H9 (cell line): Measurements from ENCODE around the gene SPOCD1. TPM values are rescaled to one million over a fixed set of nuclear protein-coding genes. Genes with fewer than 3 reads are reported as not detected.

Experiments
- DNase-seq: peaks from one replicate; pipeline ENCODE4 v3.0.0-alpha.2; 2017
- H2AFZ ChIP-seq: one replicate; pipeline ENCODE4 v1.6.1; 2013; ENCODE audit warnings: mild to moderate bottlenecking, low read length, control low read depth, moderate library complexity
- H2AK5ac ChIP-seq: 2 replicates; pipeline ENCODE4 v1.6.1; 2013; ENCODE audit warnings: low read length, control low read depth, mixed read lengths; ENCODE audit not compliant: insufficient read length
- H2BK120ac ChIP-seq: one replicate; pipeline ENCODE4 v1.6.1; 2013; ENCODE audit warnings: low read depth, mild to moderate bottlenecking, low read length, control low read depth, inconsistent platforms; ENCODE audit not compliant: poor library complexity, severe bottlenecking
- H2BK12ac ChIP-seq: 2 replicates; pipeline ENCODE4 v1.6.1; 2013; ENCODE audit warnings: low read length, control low read depth, mixed read lengths, low read depth; ENCODE audit not compliant: insufficient read length
- H2BK15ac ChIP-seq: 2 replicates; pipeline ENCODE4 v1.6.1; 2013; ENCODE audit warnings: low read depth, low read length, control low read depth
- H2BK20ac ChIP-seq: one replicate; pipeline ENCODE4 v1.6.1; 2013; ENCODE audit warnings: low read depth, mild to moderate bottlenecking, low read length, control low read depth, inconsistent platforms; ENCODE audit not compliant: poor library complexity, severe bottlenecking
- H2BK5ac ChIP-seq: 2 replicates; pipeline ENCODE4 v1.6.1; 2013; ENCODE audit warnings: low read length, control low read depth, mixed read lengths; ENCODE audit not compliant: insufficient read length
- H3K14ac ChIP-seq: 2 replicates; pipeline ENCODE4 v1.6.1; 2013; ENCODE audit warnings: low read length, control low read depth; ENCODE audit not compliant: insufficient read depth
- H3K18ac ChIP-seq: 2 replicates; pipeline ENCODE4 v1.6.1; 2013; ENCODE audit warnings: low read depth, mild to moderate bottlenecking, mixed read lengths, low read length, control low read depth; ENCODE audit not compliant: insufficient read length
- H3K23ac ChIP-seq: 2 replicates; pipeline ENCODE4 v1.6.1; 2013; ENCODE audit warnings: low read length, control low read depth, mixed read lengths, low read depth; ENCODE audit not compliant: insufficient read length
- H3K23me2 ChIP-seq: 2 replicates; pipeline ENCODE4 v1.6.1; 2013; ENCODE audit warnings: low read depth, mild to moderate bottlenecking, mixed read lengths, low read length, control low read depth; ENCODE audit not compliant: insufficient read length, poor library complexity, severe bottlenecking
- H3K27ac ChIP-seq: 2 replicates; pipeline ENCODE4 v1.5.1; 2013; ENCODE audit warnings: low read length, control low read depth, mixed read lengths, low read depth; ENCODE audit not compliant: insufficient read length
- H3K27me3 ChIP-seq: 2 replicates; pipeline ENCODE4 v1.6.1; 2013; ENCODE audit warnings: low read length, control low read depth, inconsistent platforms; ENCODE audit not compliant: insufficient read depth
- H3K4ac ChIP-seq: 2 replicates; pipeline ENCODE4 v1.6.1; 2013; ENCODE audit warnings: low read depth, mild to moderate bottlenecking, control low read depth, inconsistent platforms, low read length, moderate library complexity
- H3K4me1 ChIP-seq: 2 replicates; pipeline ENCODE4 v1.6.1; 2013; ENCODE audit warnings: low read length, control low read depth, inconsistent platforms; ENCODE audit not compliant: insufficient read depth
- H3K4me2 ChIP-seq: 2 replicates; pipeline ENCODE4 v1.6.1; 2013; ENCODE audit warnings: low read length, control low read depth, mixed read lengths; ENCODE audit not compliant: insufficient read length, insufficient read depth
- H3K56ac ChIP-seq: 2 replicates; pipeline ENCODE4 v1.6.1; 2013; ENCODE audit warnings: low read depth, mild to moderate bottlenecking, mixed read lengths, low read length, control low read depth; ENCODE audit not compliant: insufficient read length
- H3K79me1 ChIP-seq: 2 replicates; pipeline ENCODE4 v1.6.1; 2013; ENCODE audit warnings: low read depth, mild to moderate bottlenecking, moderate library complexity, low read length, control low read depth, inconsistent platforms; ENCODE audit not compliant: insufficient read depth, poor library complexity, severe bottlenecking
- H3K79me2 ChIP-seq: 2 replicates; pipeline ENCODE4 v1.6.1; 2013; ENCODE audit warnings: low read length, control low read depth, inconsistent platforms; ENCODE audit not compliant: insufficient read depth
- H3K9ac ChIP-seq: 2 replicates; pipeline ENCODE4 v1.6.1; 2013; ENCODE audit warnings: low read length, control low read depth, mixed read lengths; ENCODE audit not compliant: insufficient read length; ENCODE audit errors: extremely low read depth
- H3K9me3 ChIP-seq: one replicate; pipeline ENCODE4 v1.6.1; 2013; ENCODE audit warnings: low read depth, low read length, inconsistent platforms; ENCODE audit not compliant: control insufficient read depth
- H3T11ph ChIP-seq: one replicate; pipeline ENCODE4 v1.6.1; 2013; ENCODE audit warnings: mild to moderate bottlenecking, low read length, control low read depth, inconsistent platforms
- H4K20me1 ChIP-seq: one replicate; pipeline ENCODE4 v1.6.1; 2013; ENCODE audit not compliant: control insufficient read depth, insufficient read length, insufficient read depth
- H4K5ac ChIP-seq: 2 replicates; pipeline ENCODE4 v1.6.1; 2013; ENCODE audit warnings: low read depth, mild to moderate bottlenecking, mixed read lengths, low read length, control low read depth; ENCODE audit not compliant: insufficient read length
- H4K8ac ChIP-seq: replicated peaks from 2 replicates; pipeline ENCODE4 v1.6.1; 2013; ENCODE audit warnings: low read length, control low read depth, mixed read lengths, low read depth; ENCODE audit not compliant: insufficient read length
- H4K91ac ChIP-seq: 2 replicates; pipeline ENCODE4 v1.6.1; 2013; ENCODE audit warnings: low read depth, mild to moderate bottlenecking, moderate library complexity, mixed read lengths, low read length, control low read depth; ENCODE audit not compliant: insufficient read length
- H3K27ac Mint-ChIP-seq, 3 experiments: 2 replicates in 2 of 3; 3 replicates in 1 of 3; pipeline ENCODE4 v1.8.0; 2020 to 2021; ENCODE audit warnings: mixed read lengths in 3 of 3, mild to moderate bottlenecking in 1 of 3, moderate library complexity in 1 of 3
- H3K27me3 Mint-ChIP-seq: 2 replicates; pipeline ENCODE4 v1.8.0; 2021; ENCODE audit warnings: low read depth, mild to moderate bottlenecking, moderate library complexity, mixed read lengths
- H3K36me3 Mint-ChIP-seq, 3 experiments: 2 replicates in 2 of 3; 3 replicates in 1 of 3; pipeline ENCODE4 v1.8.0; 2020 to 2021; ENCODE audit warnings: low read depth in 3 of 3, mixed read lengths in 3 of 3; ENCODE audit not compliant: insufficient read depth in 1 of 3
- H3K4me1 Mint-ChIP-seq, 2 experiments: 2 replicates each; pipeline ENCODE4 v1.8.0; 2020; ENCODE audit warnings: mixed read lengths in 2 of 2
- H3K4me3 Mint-ChIP-seq, 2 experiments: 2 replicates in 1 of 2; 3 replicates in 1 of 2; pipeline ENCODE4 v1.8.0; 2020 to 2021; ENCODE audit warnings: mild to moderate bottlenecking in 2 of 2, mixed read lengths in 2 of 2, moderate library complexity in 1 of 2
- H3K9me3 Mint-ChIP-seq, 2 experiments: 2 replicates in 1 of 2; 3 replicates in 1 of 2; pipeline ENCODE4 v1.8.0; 2020; ENCODE audit warnings: mild to moderate bottlenecking in 2 of 2, mixed read lengths in 2 of 2, moderate library complexity in 1 of 2
- CTCF ChIP-seq: fragments of 200-600 bp; sonication (generic); conservative IDR thresholded peaks from 3 replicates; pipeline ENCODE4 v1.8.0; 2021; ENCODE audit warnings: antibody characterized with exemption, mild to moderate bottlenecking
- WGBS: extraction: QIAGEN DNeasy Blood & Tissue Kit; methylation state at CpG from one replicate; pipeline ENCODE4 v1.1.7; 2013; ENCODE audit warnings: missing lambda C conversion rate, low lambda C conversion rate, mixed read lengths; ENCODE audit not compliant: insufficient read length; ENCODE audit errors: extremely low coverage; 5-methylcytosine and 5-hydroxymethylcytosine counted together
- total RNA-seq: library from RNA; stranded (reverse); gene quantifications from 2 replicates; pipeline ENCODE4 v1.2.1, GENCODE V29; 2021

Gene SPOCD1
- total RNA-seq, 1 experiment from 2014 or later: 1.5 TPM

DNA sequence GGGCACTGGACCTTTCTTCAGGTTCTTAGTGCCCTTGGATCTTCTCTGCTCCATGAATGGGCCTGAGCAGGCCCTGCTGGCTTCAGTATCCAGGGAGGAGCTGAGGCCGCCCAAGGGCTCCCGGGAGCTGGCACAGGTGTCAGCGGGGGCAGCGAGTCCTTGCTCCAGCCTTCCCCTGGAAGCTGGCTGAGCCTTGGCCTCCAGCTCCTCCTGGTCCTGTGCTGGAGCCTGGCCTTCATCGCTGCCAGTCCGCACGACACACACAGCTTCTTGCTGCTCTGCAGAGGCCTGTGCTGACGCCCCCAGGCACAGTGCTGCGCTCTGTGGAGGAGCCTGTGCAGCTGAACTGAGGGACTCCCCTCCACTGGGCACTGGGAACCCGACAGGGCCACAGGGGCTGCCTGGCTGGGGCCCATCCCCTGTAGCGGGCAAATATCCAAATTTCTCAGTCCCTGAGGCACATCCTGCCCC is 1.7 kb downstream of the SPOCD1 start:
- H3K23me2 ChIP-seq: no peaks in the 10 kb centered on the region
- no peak overlapping the region for H2BK15ac ChIP-seq
- H3K9ac ChIP-seq: no peak overlapping the region
- no peak overlapping the region for H2BK120ac ChIP-seq
- TF ChIP-seq CTCF: no peak
- no peaks in the 10 kb centered on the region; the same call in 1 of the 2 replicates for H3K27me3 Mint-ChIP-seq
- H4K20me1 ChIP-seq: no peaks in the 10 kb centered on the region
- no peak overlapping the region for H2BK20ac ChIP-seq
- H3K9me3 Mint-ChIP-seq: peaks cover 0 to 6% of the 10 kb centered on the region in 2 experiments; a peak in 2 of 5 replicates
- H3K4me3 Mint-ChIP-seq: no peak overlapping the region
- no peak overlapping the region for H3K18ac ChIP-seq
- H3K27me3 ChIP-seq: no peaks in the 10 kb centered on the region
- no peak overlapping the region for H3T11ph ChIP-seq
- no peak overlapping the region for H4K8ac ChIP-seq
- no peak overlapping the region for H3K4me2 ChIP-seq
- no peak overlapping the region for H3K27ac Mint-ChIP-seq
- no peak overlapping the region for H4K91ac ChIP-seq
- no peaks in the 10 kb centered on the region for H3K4me1 ChIP-seq
- H2AFZ ChIP-seq: no peak overlapping the region
- no peak overlapping the region for H3K23ac ChIP-seq
- H3K56ac ChIP-seq: no peak overlapping the region
- no peak overlapping the region for H2BK12ac ChIP-seq
- no peak overlapping the region for H3K27ac ChIP-seq
- no peak overlapping the region for H2AK5ac ChIP-seq
- DNase-seq: no peak
- no peak overlapping the region for H3K14ac ChIP-seq
- no peaks in the 10 kb centered on the region for H3K79me1 ChIP-seq
- no peaks in the 10 kb centered on the region for H3K9me3 ChIP-seq
- no peaks in the 10 kb centered on the region for H3K36me3 Mint-ChIP-seq
- no peaks in the 10 kb centered on the region for H3K79me2 ChIP-seq
- no peak overlapping the region for H3K4ac ChIP-seq
- H4K5ac ChIP-seq: no peak overlapping the region
- no peak overlapping the region for H2BK5ac ChIP-seq
- no CpG with 5 or more reads among the region's 11 CpGs for WGBS
- peaks cover 8 to 10% of the 10 kb centered on the region in 2 experiments for H3K4me1 Mint-ChIP-seq
